HG03457 (cell line): ENCODE results near the gene SPSB1.

Experiments used
- ATAC-seq: cut with Tn5 transposase; IDR thresholded peaks from one replicate; pipeline ENCODE4 v1.9.1; 2021; ENCODE audit warnings: moderate number of reproducible peaks; ENCODE audit not compliant: unreplicated experiment

SPSB1 gene

DNA sequence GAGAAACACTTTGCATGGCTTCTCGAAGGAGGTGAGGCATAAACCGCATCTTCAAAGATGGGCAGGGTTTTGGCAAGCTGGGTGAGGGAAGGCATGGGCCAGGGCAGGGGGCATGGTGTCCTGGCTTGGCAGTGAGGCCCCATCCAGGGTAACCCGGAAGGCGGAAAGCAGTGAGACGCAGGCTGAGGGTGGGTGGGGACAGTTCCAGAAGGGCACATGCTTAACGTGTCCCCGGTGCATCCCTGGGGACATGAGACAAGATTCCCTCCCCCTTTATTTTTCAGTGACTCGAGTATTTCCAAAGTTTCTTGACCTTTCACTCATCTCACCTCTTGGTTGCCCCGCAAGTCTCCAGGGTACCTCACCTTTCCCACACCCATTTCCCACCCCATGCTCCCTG, 123.8 kb downstream of the SPSB1 start:
- ATAC-seq, result no peak

DNA sequence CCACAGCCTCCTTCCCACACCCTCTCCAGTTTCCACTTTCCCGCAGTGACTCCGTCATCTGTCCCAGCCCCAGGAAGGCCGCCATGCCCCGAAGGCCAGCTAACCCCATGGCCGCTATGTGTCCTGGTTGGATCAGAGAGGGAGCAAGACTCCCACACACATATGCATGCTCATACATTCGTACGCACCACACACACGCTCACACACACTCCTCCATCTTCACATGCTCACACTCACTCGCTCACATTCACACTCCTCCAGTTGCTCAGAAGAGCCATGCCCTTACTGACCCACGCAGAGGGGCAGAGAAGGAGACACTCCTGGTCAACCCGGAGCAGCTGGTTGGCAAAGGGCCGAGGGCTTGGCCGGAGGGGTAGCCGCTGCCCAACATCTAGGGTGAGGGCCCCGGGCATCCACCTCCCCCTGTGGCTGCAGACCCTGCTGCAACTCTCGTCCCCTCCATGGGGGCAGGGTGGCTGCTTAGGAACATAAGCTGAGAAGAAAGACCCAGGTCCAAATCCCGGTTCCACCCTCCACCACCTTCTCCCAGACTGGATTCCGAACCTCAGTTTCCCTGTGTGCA, 124.3 kb downstream of the SPSB1 start:
- ATAC-seq, result no peak

DNA sequence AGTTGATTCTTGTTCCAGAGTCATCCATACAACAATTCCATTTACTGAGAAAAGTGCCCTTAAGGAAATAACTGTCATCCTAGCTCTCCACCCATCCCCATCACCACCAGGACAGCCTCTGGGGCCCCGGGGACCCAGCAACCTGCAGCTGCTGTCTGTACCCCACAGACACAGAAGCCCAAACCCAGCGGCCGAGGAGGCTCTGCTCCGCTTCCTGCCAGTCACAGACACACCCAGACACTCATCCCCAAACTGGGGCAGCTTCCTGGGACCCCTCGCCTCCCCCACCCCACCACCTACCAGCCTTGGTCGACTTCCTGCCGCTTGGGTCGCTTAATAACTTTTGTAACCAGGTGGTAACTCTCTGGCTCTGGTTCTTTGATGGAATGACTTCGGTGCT, 125.0 kb downstream of the SPSB1 start:
- no peak for ATAC-seq

DNA sequence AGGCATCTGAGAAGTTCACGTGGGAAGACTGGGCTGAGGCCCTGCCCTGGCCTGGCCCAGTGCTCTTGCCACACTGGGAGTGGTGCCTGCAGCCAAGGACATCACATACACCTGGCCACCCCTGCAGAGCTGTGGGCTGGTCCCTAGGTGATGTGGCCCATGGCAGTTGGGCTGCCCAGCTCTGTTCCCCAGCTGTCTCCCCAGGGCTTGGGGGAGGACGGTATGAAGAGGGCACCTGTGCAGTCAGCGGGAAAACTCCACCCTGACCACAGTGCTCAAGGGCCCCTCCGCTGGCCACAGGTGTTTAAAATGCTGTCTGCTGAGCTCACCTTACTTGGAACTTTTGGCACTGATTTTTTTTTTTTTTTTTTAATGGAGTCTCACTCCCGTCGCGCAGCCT, 126.2 kb downstream of the SPSB1 start:
- ATAC-seq, result no peak
